C4-2B (cell line): ENCODE measurements around the gene SMIM38.

Experiments
- H3K27ac ChIP-seq: fragments of 450-650 bp; 2 replicates; pipeline ENCODE4 v1.5.1; 2017
- ZFX ChIP-seq: fragments of 450-650 bp; IDR thresholded peaks from 2 replicates; pipeline ENCODE4 v1.6.1; 2017
- TF ChIP-seq, protein P1 (sequence below): fragments of 450-650 bp; conservative IDR thresholded peaks from 2 replicates; pipeline ENCODE4 v1.5.1; 2017; ENCODE audit warnings: mild to moderate bottlenecking

The SMIM38 gene

DNA sequence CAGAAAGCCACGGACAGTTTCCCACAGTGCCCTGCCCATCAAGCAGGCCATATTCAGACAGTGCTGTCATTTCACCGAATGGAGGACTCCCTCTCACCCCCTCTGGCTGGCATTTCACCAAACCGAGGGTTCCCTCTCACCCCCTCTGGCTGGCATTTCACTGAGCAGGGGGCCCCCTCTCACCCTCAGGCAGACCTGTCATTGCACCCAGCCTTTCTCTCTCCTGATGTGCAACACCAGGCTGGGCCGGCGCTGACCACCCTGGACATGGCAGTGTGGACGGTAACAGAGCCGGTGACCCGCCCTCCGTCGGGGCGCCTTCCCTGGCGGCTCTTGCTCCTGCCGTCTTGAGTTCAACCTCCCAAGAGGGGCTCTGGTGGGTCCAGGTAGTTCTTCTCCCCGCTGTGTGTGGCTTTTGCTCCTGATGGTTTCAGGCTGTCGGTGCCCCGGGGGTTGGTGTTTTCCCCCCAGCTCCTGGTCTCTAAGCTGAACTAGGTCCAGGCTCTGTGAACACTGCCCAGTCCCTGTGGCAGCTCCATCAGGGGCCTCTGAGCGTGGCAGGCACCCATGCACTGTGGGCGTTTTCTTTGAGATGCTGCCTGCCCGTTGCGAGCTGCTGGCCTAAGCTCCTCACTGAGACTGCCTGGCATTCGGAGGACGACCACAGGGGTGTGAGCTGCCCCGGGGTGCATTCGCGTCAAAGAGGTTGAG, 46.9 kb downstream of the SMIM38 start:
- TF ChIP-seq, protein P1, sequence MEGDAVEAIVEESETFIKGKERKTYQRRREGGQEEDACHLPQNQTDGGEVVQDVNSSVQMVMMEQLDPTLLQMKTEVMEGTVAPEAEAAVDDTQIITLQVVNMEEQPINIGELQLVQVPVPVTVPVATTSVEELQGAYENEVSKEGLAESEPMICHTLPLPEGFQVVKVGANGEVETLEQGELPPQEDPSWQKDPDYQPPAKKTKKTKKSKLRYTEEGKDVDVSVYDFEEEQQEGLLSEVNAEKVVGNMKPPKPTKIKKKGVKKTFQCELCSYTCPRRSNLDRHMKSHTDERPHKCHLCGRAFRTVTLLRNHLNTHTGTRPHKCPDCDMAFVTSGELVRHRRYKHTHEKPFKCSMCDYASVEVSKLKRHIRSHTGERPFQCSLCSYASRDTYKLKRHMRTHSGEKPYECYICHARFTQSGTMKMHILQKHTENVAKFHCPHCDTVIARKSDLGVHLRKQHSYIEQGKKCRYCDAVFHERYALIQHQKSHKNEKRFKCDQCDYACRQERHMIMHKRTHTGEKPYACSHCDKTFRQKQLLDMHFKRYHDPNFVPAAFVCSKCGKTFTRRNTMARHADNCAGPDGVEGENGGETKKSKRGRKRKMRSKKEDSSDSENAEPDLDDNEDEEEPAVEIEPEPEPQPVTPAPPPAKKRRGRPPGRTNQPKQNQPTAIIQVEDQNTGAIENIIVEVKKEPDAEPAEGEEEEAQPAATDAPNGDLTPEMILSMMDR = no peak
- no peak for TF ChIP-seq ZFX
- H3K27ac ChIP-seq = no peak overlapping the region

DNA sequence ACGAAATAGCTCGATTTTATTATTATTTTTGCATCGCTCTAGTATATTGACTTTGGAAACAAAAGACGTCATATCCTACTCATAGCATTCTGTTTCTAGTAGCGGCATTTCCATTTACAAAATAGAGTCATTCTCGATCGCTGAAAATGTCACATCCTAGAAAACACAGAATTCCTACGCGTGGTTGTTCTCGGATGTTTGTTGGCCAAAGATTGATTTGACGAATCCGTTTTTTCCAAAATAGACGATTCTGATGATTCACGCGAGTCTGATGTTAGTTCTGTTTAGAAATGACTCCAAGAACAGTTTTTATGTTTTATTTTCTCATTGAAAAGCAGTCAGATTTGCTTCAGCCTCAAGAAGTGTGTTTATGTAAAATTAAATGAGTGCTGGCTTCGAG, 47.6 kb downstream of the SMIM38 start:
- TF ChIP-seq, protein P1 = no peak
- TF ChIP-seq ZFX = no peak

DNA sequence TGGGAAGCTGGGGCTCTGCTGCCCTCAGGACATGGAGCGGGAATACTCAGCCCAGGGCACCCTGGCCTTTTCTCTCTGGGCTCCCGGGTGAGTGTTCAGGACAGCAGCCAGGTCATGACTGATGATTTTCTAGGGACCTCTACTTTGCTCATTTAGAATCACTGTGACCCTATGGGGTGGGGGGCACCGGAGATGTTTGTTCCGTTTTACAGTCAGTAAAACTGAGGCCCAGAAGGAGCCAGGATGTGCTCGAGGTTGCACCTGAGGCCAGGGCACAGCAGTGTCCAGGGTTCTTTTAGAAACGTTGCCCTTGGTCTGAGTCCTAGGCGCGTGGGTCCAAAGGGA, 48.1 kb downstream of the SMIM38 start:
- no peak overlapping the region for H3K27ac ChIP-seq
- TF ChIP-seq, protein P1 = no peak
- TF ChIP-seq ZFX = no peak

More for the DNA sequence above, 47.6 kb downstream of the SMIM38 start:
- no peak overlapping the region for H3K27ac ChIP-seq

DNA sequence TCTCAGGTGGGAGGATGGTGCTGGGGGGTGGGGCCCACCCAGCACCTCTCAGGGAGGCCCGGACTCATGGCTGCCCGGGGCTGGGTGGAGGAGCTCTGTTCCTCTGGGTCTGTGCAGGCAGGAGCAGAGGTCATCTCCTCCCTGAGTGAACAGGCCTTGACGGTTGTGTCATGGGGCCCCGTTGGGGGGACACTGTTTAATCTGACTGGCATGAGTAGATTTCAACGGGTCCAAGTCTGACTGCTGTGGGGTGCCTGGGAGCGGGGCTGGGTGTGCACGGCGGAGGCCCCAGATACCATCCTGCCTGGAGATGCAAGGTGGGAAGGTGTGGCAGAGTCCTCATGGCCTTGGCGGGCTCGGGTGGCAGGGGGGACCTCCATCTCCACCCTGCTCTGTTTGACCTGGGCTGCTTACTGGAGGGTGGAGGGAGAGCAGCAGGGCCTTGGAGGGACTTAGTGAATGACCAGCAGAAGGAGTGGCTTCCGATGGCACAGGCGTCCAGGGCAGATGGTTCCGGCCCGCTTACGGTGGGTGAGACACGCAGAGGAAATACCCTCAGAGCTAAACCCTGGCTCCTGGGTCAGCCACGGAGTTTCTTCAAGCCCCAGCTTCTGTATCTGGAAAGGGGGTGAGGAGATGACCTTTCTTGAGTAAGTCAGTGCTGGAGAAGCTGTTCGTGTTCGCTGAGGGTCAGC, 48.7 kb downstream of the SMIM38 start:
- no peak overlapping the region for H3K27ac ChIP-seq
- no peak for TF ChIP-seq ZFX
- TF ChIP-seq, protein P1 = no peak

DNA sequence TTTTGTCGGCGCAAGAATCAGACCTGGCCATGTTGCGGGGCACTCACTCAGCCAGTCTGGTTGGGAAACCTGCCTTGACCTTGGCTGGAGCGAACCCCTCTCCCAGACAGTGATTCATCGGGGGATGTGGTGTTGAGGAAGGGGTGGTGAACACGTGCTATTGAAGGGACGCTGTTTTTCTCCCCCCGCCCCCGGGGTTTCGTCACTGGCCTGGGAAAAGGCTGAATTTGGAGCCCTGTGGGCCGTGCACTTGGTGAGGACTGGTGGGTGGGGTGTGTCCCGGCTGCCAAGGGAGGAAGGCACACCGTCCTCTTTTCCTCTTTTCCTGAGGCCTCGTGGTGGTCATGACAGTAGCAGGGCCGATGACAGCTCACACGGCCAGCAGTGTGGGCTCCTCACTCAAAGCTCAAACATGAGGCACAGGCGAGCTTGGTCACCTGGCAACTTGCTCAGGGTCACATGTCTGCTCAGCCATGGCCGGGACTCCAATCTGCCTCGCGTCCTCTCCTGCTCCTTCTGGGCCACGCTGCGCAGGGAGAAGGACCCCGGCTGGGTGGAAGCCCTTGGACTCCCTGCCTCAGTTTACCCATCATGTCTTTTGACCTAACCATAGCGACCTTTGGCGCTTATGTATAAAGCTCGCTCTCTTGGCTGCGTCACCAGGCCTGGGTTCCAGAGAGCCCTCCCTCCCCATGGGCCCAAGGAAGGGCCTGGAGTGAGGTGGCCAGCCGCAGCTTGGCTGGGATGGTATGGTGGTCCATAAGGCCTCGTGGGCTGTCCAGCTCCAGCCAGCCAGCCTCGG, 49.4 kb downstream of the SMIM38 start:
- no peak overlapping the region for H3K27ac ChIP-seq
- no peak for TF ChIP-seq ZFX
- TF ChIP-seq, protein P1 = no peak
